GF-D8 (cell line): Measurements from ENCODE around the gene SLAIN1.

Experiments used
- DNase-seq: peaks from one replicate; lab custom pipeline; 2025; lab: John Stamatoyannopoulos, UW

The SLAIN1 gene

GRCh38 chr13:77714119-77714755, 16.8 kb downstream of the SLAIN1 start:
- no peak for DNase-seq

GRCh38 chr13:77715233-77715891, 17.9 kb downstream of the SLAIN1 start:
- DNase-seq: no peak

DNA sequence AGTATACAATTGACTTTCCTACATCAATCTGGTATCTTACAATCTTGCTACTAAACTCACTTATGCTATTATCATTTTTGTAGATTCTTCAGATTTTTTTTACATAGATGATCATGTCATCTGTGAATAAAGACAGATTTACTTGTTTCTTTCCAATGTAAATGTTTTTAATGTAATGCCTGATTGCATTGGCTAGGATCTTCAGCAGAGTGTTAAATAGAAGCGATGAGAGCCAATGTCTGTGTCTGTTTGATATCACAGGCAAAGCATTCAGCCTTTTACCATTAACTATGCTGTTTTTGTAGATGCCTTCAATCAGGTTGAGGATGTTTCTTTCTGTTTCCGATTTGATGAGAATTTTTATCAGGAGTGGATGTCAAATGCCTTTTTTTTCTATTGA, 19.2 kb downstream of the SLAIN1 start:
- DNase-seq: no peak

GRCh38 chr13:77717508-77717907, 20.0 kb downstream of the SLAIN1 start:
- DNase-seq: no peak

DNA sequence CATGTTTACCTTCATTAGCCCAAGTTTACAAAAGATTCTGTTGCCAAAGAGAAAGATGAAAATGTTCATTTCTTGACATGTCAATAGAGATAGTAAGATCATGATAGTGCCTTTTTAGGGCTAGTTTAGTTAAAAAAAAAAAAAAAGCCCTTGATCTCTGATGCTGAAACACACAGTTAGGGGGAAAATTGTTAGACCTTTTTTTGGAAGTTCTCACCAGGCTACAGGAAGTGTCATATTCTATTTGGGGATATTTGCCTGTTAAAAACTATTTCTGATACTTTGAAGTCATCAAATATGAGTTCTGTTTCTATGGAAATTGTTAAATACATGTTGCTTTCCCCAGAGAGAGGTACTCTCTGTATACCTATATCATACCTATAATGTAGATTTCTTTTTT, 21.6 kb downstream of the SLAIN1 start:
- no peak for DNase-seq

- DNase-seq: no peak
Observed at GRCh38 chr13:77720988-77721387, 23.5 kb downstream of the SLAIN1 start.

DNA sequence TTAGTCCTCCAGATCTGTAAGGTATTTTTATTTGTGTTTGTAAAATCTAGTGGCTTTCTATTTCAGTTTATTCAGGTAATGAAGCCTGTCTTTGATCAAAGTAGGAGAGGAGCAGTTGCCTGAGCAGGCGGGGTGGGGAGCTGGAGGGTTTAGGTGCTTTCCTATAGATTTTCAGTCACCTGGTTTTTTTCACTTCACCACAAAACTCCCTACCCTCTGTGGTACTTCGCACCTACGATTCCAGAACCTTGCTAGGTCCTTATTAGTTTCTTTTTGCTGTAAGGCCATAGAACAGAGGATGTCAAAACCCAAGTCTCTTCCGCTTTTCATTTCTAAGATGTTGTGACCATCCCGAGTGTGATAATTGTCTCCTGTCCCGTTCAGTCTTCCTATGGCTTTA, 26.6 kb downstream of the SLAIN1 start:
- no peak for DNase-seq

GRCh38 chr13:77725071-77725470, 27.6 kb downstream of the SLAIN1 start:
- no peak for DNase-seq

DNA sequence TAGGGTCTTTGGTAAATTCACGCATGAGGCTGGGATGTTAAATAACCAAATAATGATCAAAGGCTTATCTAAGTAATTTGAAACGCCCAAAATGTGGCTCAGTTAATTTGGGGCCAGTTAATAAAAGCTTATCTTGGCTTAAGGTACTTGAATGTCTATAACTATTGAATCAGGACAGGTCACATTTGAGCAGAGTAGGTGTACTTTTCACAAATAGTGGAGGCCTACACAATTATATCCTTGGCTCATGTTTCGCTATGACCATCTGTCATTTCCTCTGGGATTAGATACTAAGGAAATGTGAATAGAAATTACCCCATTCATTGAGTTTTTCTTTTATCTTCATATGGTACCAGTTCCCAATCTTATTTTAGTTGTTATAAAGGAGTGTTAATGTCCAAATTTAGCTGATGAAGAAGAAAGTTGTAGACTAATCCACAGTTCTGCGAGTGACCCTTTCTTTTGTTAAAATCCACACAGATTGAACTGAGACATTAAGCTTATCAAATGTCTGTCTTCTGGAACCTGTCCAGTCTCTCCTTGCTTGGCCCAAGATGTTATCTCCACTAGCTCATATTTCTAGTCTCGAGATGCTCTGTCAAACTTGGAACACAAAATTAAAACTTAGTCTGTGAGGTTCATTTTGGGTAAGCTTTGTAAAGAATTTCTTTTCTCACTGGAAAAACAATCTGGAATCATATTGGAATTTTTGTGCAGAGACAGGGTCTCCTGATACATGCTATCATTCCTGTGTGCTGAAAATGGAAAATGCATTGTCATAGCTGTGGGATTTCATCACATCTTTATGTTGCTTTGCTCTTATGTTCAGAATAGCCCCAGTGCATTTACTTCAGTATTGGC, 31.0 kb downstream of the SLAIN1 start:
- DNase-seq: no peak

DNA sequence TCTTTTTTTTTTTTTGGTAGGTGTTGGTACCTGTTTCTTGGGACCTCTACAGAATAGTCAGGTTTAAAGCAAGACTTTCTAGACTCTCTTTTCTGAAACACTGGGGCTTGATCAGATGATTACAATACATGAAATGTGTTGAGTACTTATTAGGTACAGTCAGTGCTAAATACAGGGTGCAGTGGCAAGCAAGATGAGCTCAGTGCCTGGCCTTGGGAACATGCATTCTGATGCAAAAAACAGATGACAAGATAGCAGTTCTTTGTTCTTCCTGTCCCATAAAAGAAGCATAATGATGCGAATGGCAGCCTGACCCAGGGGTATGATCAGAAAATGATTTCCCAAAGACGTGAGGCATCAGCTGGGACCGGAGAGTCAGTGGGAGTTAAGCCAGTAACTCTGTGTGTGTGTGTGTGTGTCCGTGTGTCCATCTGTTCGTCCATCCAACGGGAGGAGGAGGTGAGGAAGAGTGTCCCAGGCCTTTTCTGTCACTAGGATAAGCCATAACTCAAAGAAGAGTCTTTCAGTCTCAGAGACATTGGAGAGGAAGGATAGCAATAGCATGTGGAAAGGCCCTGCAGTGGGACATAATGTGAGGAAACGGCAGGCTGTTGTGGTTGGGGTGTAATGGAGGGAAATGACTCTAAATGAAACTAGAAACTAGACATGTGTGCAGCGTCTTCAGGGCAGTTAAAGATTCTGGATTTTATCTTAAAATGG, 32.2 kb downstream of the SLAIN1 start:
- no peak for DNase-seq

GRCh38 chr13:77730572-77730971, 33.1 kb downstream of the SLAIN1 start:
- no peak for DNase-seq

DNA sequence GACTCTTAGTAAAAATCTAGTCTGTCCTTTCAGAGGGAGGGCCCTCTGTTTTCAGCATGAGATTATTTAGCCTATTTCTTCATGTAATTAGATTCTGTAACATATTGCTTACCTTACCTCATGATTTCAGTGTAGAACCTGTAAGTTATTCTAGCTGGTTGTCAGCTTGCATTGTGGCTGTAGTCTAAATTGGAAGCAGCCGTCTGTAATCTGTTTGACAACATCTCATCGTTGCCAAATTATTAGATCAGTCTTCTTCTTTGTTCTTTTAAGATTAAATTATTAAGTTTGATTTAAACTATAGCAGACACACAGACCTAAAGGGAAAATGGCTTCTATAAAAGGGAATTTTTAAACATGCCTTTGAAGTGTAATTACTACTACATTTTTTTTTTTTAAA, 34.8 kb downstream of the SLAIN1 start:
- no peak for DNase-seq

- no peak for DNase-seq
Observed at GRCh38 chr13:77733674-77734073, 36.2 kb downstream of the SLAIN1 start.

GRCh38 chr13:77737583-77738200, 40.2 kb downstream of the SLAIN1 start:
- DNase-seq: no peak

- DNase-seq: no peak
Observed at GRCh38 chr13:77740097-77740735, 42.7 kb downstream of the SLAIN1 start.

DNA sequence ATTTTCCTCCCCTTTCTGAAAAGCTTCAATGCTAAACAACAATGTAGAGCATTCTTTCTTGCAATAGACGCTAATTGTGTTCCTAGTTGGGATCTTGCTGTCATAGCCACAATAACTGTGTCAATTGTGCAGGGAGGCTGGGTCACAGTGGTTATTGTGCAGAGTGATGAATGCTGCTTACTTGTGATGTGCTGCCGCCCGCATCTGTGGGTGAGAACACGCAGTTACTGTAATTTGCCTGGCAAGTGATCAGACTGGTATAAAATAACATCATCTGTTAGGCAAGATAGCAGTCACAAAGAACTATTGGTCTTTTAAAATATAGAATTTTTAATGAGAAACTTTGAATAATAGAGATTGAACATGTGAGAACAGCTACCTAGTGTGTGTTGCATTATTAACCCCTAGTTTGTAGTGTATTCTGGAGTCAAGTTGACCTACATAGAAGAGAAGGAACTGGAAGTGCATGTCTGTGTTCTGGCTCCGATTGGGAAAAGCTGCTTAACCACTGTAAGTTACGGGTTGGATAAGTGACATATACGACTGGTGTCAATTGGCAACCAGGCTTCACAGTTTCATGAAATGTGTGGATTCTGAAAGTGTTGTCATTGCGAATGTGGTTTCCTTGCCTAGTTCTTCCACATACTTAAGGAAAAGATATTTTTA, 43.6 kb downstream of the SLAIN1 start:
- DNase-seq: no peak

GRCh38 chr13:77741597-77741972, 44.1 kb downstream of the SLAIN1 start:
- no peak for DNase-seq

- no peak for DNase-seq
Observed at GRCh38 chr13:77742801-77743200, 45.3 kb downstream of the SLAIN1 start.

GRCh38 chr13:77745784-77746183, 48.3 kb downstream of the SLAIN1 start:
- DNase-seq: no peak

DNA sequence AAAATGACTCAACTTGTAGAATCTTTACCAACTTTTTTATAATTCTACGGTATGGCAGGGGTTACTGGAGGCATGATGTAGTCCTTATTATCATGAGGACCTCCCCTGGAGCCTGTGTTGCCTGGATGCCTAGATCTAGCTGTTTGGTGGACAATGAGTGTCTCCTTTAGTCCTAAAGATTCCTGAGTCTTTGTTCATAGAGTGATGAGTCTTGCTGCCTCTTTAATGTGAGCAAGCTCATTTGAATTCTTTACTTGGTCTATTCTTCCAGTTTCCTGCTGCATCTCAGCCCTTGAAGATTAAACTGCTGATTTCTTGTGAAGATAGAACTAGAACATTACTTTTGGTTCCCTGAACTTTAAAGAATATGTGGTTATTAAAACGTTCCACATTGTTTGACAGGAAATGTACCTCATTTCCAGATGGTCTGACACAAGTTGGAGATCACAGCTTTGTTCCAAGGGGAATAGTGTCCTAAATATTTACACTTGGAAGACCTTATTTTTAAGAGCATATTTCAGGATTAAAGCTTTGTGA, 51.9 kb downstream of the SLAIN1 start:
- no peak for DNase-seq
